ENCODE data around the gene OR2F1.
"Not testable (repeated sequence)": the region's sequence is repeated elsewhere in the genome, so short reads cannot be mapped to it uniquely, and the experiment has no call there.

Gene OR2F1

DNA sequence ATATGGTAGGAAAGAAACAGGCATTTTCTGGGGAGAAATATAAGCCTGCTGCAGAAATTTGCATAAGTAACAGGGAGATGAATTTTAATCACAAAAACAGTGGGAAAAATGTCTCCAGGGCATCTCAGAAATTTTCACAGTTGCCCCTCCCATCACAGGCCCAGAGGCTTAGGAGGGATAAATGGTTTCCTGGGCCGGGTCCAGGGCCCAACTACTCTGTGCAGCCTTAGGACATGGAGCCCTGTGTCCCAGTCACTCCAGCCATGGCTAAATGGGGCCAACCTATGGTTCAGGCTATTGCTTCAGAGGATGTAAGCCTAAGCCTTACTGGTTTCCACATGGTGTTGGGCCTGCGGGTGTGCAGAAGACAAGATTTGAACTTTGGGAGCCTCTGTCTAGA, 54.7 kb downstream of the OR2F1 start:
- H3K9me3 Mint-ChIP-seq = peaks cover 12% of the 10 kb centered on the region
- no peaks in the 10 kb centered on the region for H3K4me1 Mint-ChIP-seq
- H3K27ac Mint-ChIP-seq = no peak overlapping the region
- H3K27me3 Mint-ChIP-seq = peaks cover 4% of the 10 kb centered on the region
- H3K4me3 Mint-ChIP-seq = no peak overlapping the region
- CTCF ChIA-PET = no interaction called here
- no peak for DNase-seq
- no peaks in the 10 kb centered on the region for H3K36me3 Mint-ChIP-seq

- DNase-seq, H3K27ac Mint-ChIP-seq, H3K4me3 Mint-ChIP-seq, H3K36me3 Mint-ChIP-seq, H3K4me1 Mint-ChIP-seq, H3K27me3 Mint-ChIP-seq, CTCF ChIA-PET: not testable (repeated sequence)
- H3K9me3 Mint-ChIP-seq = peaks cover 12% of the 10 kb centered on the region
Observed at GRCh38 chr7:144010061-144010460, 55.4 kb downstream of the OR2F1 start.

- H3K27ac Mint-ChIP-seq, DNase-seq, H3K4me1 Mint-ChIP-seq, H3K36me3 Mint-ChIP-seq, H3K27me3 Mint-ChIP-seq, CTCF ChIA-PET, H3K4me3 Mint-ChIP-seq: not testable (repeated sequence)
- H3K9me3 Mint-ChIP-seq = peaks cover 12% of the 10 kb centered on the region
Observed at GRCh38 chr7:144010821-144011220, 56.2 kb downstream of the OR2F1 start.

GRCh38 chr7:144011458-144012230, 57.0 kb downstream of the OR2F1 start:
- Mint-ChIP-seq H3K27ac (no peak overlapping the region), H3K27me3 (peaks cover 4% of the 10 kb centered on the region), H3K9me3 (peaks cover 12% of the 10 kb centered on the region), H3K4me1 (no peaks in the 10 kb centered on the region), H3K36me3 (no peaks in the 10 kb centered on the region), H3K4me3 (no peak overlapping the region)
- DNase-seq = no peak
- CTCF ChIA-PET = no interaction called here

Measured in activated naive CD4-positive, alpha-beta T cell treated with anti-CD3 and anti-CD28 coated beads, Interleukin-2, amount 10 ng/mL, durations not matched to agents 7 days and 5 days (primary cell).